H9 (cell line): ENCODE data around the gene VIPR1. TPM values are rescaled to one million over a fixed set of nuclear protein-coding genes. Genes with fewer than 3 reads are reported as not detected.

Source experiments
- DNase-seq: peaks from one replicate; pipeline ENCODE4 v3.0.0-alpha.2; 2017
- H2AFZ ChIP-seq: one replicate; pipeline ENCODE4 v1.6.1; 2013; ENCODE audit warnings: mild to moderate bottlenecking, low read length, control low read depth, moderate library complexity
- H2AK5ac ChIP-seq: 2 replicates; pipeline ENCODE4 v1.6.1; 2013; ENCODE audit warnings: low read length, control low read depth, mixed read lengths; ENCODE audit not compliant: insufficient read length
- H2BK120ac ChIP-seq: one replicate; pipeline ENCODE4 v1.6.1; 2013; ENCODE audit warnings: low read depth, mild to moderate bottlenecking, low read length, control low read depth, inconsistent platforms; ENCODE audit not compliant: poor library complexity, severe bottlenecking
- H2BK12ac ChIP-seq: 2 replicates; pipeline ENCODE4 v1.6.1; 2013; ENCODE audit warnings: low read length, control low read depth, mixed read lengths, low read depth; ENCODE audit not compliant: insufficient read length
- H2BK15ac ChIP-seq: 2 replicates; pipeline ENCODE4 v1.6.1; 2013; ENCODE audit warnings: low read depth, low read length, control low read depth
- H2BK20ac ChIP-seq: one replicate; pipeline ENCODE4 v1.6.1; 2013; ENCODE audit warnings: low read depth, mild to moderate bottlenecking, low read length, control low read depth, inconsistent platforms; ENCODE audit not compliant: poor library complexity, severe bottlenecking
- H2BK5ac ChIP-seq: 2 replicates; pipeline ENCODE4 v1.6.1; 2013; ENCODE audit warnings: low read length, control low read depth, mixed read lengths; ENCODE audit not compliant: insufficient read length
- H3K14ac ChIP-seq: 2 replicates; pipeline ENCODE4 v1.6.1; 2013; ENCODE audit warnings: low read length, control low read depth; ENCODE audit not compliant: insufficient read depth
- H3K18ac ChIP-seq: 2 replicates; pipeline ENCODE4 v1.6.1; 2013; ENCODE audit warnings: low read depth, mild to moderate bottlenecking, mixed read lengths, low read length, control low read depth; ENCODE audit not compliant: insufficient read length
- H3K23ac ChIP-seq: 2 replicates; pipeline ENCODE4 v1.6.1; 2013; ENCODE audit warnings: low read length, control low read depth, mixed read lengths, low read depth; ENCODE audit not compliant: insufficient read length
- H3K23me2 ChIP-seq: 2 replicates; pipeline ENCODE4 v1.6.1; 2013; ENCODE audit warnings: low read depth, mild to moderate bottlenecking, mixed read lengths, low read length, control low read depth; ENCODE audit not compliant: insufficient read length, poor library complexity, severe bottlenecking
- H3K27ac ChIP-seq: 2 replicates; pipeline ENCODE4 v1.5.1; 2013; ENCODE audit warnings: low read length, control low read depth, mixed read lengths, low read depth; ENCODE audit not compliant: insufficient read length
- H3K27me3 ChIP-seq: 2 replicates; pipeline ENCODE4 v1.6.1; 2013; ENCODE audit warnings: low read length, control low read depth, inconsistent platforms; ENCODE audit not compliant: insufficient read depth
- H3K4ac ChIP-seq: 2 replicates; pipeline ENCODE4 v1.6.1; 2013; ENCODE audit warnings: low read depth, mild to moderate bottlenecking, control low read depth, inconsistent platforms, low read length, moderate library complexity
- H3K4me1 ChIP-seq: 2 replicates; pipeline ENCODE4 v1.6.1; 2013; ENCODE audit warnings: low read length, control low read depth, inconsistent platforms; ENCODE audit not compliant: insufficient read depth
- H3K4me2 ChIP-seq: 2 replicates; pipeline ENCODE4 v1.6.1; 2013; ENCODE audit warnings: low read length, control low read depth, mixed read lengths; ENCODE audit not compliant: insufficient read length, insufficient read depth
- H3K56ac ChIP-seq: 2 replicates; pipeline ENCODE4 v1.6.1; 2013; ENCODE audit warnings: low read depth, mild to moderate bottlenecking, mixed read lengths, low read length, control low read depth; ENCODE audit not compliant: insufficient read length
- H3K79me1 ChIP-seq: 2 replicates; pipeline ENCODE4 v1.6.1; 2013; ENCODE audit warnings: low read depth, mild to moderate bottlenecking, moderate library complexity, low read length, control low read depth, inconsistent platforms; ENCODE audit not compliant: insufficient read depth, poor library complexity, severe bottlenecking
- H3K79me2 ChIP-seq: 2 replicates; pipeline ENCODE4 v1.6.1; 2013; ENCODE audit warnings: low read length, control low read depth, inconsistent platforms; ENCODE audit not compliant: insufficient read depth
- H3K9ac ChIP-seq: 2 replicates; pipeline ENCODE4 v1.6.1; 2013; ENCODE audit warnings: low read length, control low read depth, mixed read lengths; ENCODE audit not compliant: insufficient read length; ENCODE audit errors: extremely low read depth
- H3K9me3 ChIP-seq: one replicate; pipeline ENCODE4 v1.6.1; 2013; ENCODE audit warnings: low read depth, low read length, inconsistent platforms; ENCODE audit not compliant: control insufficient read depth
- H3T11ph ChIP-seq: one replicate; pipeline ENCODE4 v1.6.1; 2013; ENCODE audit warnings: mild to moderate bottlenecking, low read length, control low read depth, inconsistent platforms
- H4K20me1 ChIP-seq: one replicate; pipeline ENCODE4 v1.6.1; 2013; ENCODE audit not compliant: control insufficient read depth, insufficient read length, insufficient read depth
- H4K5ac ChIP-seq: 2 replicates; pipeline ENCODE4 v1.6.1; 2013; ENCODE audit warnings: low read depth, mild to moderate bottlenecking, mixed read lengths, low read length, control low read depth; ENCODE audit not compliant: insufficient read length
- H4K8ac ChIP-seq: replicated peaks from 2 replicates; pipeline ENCODE4 v1.6.1; 2013; ENCODE audit warnings: low read length, control low read depth, mixed read lengths, low read depth; ENCODE audit not compliant: insufficient read length
- H4K91ac ChIP-seq: 2 replicates; pipeline ENCODE4 v1.6.1; 2013; ENCODE audit warnings: low read depth, mild to moderate bottlenecking, moderate library complexity, mixed read lengths, low read length, control low read depth; ENCODE audit not compliant: insufficient read length
- H3K27ac Mint-ChIP-seq, 3 experiments: 2 replicates in 2 of 3; 3 replicates in 1 of 3; pipeline ENCODE4 v1.8.0; 2020 to 2021; ENCODE audit warnings: mixed read lengths in 3 of 3, mild to moderate bottlenecking in 1 of 3, moderate library complexity in 1 of 3
- H3K27me3 Mint-ChIP-seq: 2 replicates; pipeline ENCODE4 v1.8.0; 2021; ENCODE audit warnings: low read depth, mild to moderate bottlenecking, moderate library complexity, mixed read lengths
- H3K36me3 Mint-ChIP-seq, 3 experiments: 2 replicates in 2 of 3; 3 replicates in 1 of 3; pipeline ENCODE4 v1.8.0; 2020 to 2021; ENCODE audit warnings: low read depth in 3 of 3, mixed read lengths in 3 of 3; ENCODE audit not compliant: insufficient read depth in 1 of 3
- H3K4me1 Mint-ChIP-seq, 2 experiments: 2 replicates each; pipeline ENCODE4 v1.8.0; 2020; ENCODE audit warnings: mixed read lengths in 2 of 2
- H3K4me3 Mint-ChIP-seq, 2 experiments: 2 replicates in 1 of 2; 3 replicates in 1 of 2; pipeline ENCODE4 v1.8.0; 2020 to 2021; ENCODE audit warnings: mild to moderate bottlenecking in 2 of 2, mixed read lengths in 2 of 2, moderate library complexity in 1 of 2
- H3K9me3 Mint-ChIP-seq, 2 experiments: 2 replicates in 1 of 2; 3 replicates in 1 of 2; pipeline ENCODE4 v1.8.0; 2020; ENCODE audit warnings: mild to moderate bottlenecking in 2 of 2, mixed read lengths in 2 of 2, moderate library complexity in 1 of 2
- WGBS: extraction: QIAGEN DNeasy Blood & Tissue Kit; methylation state at CpG from one replicate; pipeline ENCODE4 v1.1.7; 2013; ENCODE audit warnings: missing lambda C conversion rate, low lambda C conversion rate, mixed read lengths; ENCODE audit not compliant: insufficient read length; ENCODE audit errors: extremely low coverage; 5-methylcytosine and 5-hydroxymethylcytosine counted together
- total RNA-seq: library from RNA; stranded (reverse); gene quantifications from 2 replicates; pipeline ENCODE4 v1.2.1, GENCODE V29; 2021
- TF ChIP-seq, protein P1 (sequence below): fragments of 200-600 bp; sonication (generic); conservative IDR thresholded peaks from 3 replicates; pipeline ENCODE4 v1.8.0; 2021; ENCODE audit warnings: antibody characterized with exemption, mild to moderate bottlenecking

VIPR1 gene
- total RNA-seq, 1 experiment from 2014 or later = 6.5 TPM

GRCh38 chr3:42527368-42527917 lies 25.0 kb downstream of the VIPR1 start:
- Histone ChIP-seq H3K9me3 (no peaks in the 10 kb centered on the region), H3K14ac (no peak overlapping the region), H3K79me2 (no peaks in the 10 kb centered on the region), H3K4me1 (no peaks in the 10 kb centered on the region), H3T11ph (no peak overlapping the region), H3K79me1 (no peaks in the 10 kb centered on the region), H3K18ac (no peak overlapping the region), H2AK5ac (no peak overlapping the region), H2BK120ac (no peak overlapping the region), H4K91ac (no peak overlapping the region), H3K4ac (no peak overlapping the region), H4K20me1 (no peaks in the 10 kb centered on the region), H3K27ac (no peak overlapping the region), H2BK15ac (no peak overlapping the region), H4K5ac (no peak overlapping the region), H2AFZ (no peak overlapping the region), H3K56ac (no peak overlapping the region), H3K9ac (no peak overlapping the region), H2BK20ac (no peak overlapping the region), H3K4me2 (no peak overlapping the region), H4K8ac (no peak overlapping the region), H2BK12ac (no peak overlapping the region), H3K23me2 (no peaks in the 10 kb centered on the region), H3K27me3 (no peaks in the 10 kb centered on the region), H3K23ac (no peak overlapping the region), H2BK5ac (no peak overlapping the region)
- H3K9me3 Mint-ChIP-seq = no peaks in the 10 kb centered on the region
- no peaks in the 10 kb centered on the region for H3K27me3 Mint-ChIP-seq
- TF ChIP-seq, protein P1, sequence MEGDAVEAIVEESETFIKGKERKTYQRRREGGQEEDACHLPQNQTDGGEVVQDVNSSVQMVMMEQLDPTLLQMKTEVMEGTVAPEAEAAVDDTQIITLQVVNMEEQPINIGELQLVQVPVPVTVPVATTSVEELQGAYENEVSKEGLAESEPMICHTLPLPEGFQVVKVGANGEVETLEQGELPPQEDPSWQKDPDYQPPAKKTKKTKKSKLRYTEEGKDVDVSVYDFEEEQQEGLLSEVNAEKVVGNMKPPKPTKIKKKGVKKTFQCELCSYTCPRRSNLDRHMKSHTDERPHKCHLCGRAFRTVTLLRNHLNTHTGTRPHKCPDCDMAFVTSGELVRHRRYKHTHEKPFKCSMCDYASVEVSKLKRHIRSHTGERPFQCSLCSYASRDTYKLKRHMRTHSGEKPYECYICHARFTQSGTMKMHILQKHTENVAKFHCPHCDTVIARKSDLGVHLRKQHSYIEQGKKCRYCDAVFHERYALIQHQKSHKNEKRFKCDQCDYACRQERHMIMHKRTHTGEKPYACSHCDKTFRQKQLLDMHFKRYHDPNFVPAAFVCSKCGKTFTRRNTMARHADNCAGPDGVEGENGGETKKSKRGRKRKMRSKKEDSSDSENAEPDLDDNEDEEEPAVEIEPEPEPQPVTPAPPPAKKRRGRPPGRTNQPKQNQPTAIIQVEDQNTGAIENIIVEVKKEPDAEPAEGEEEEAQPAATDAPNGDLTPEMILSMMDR = no peak
- no peaks in the 10 kb centered on the region; a peak in 1 of 7 replicates for H3K36me3 Mint-ChIP-seq
- no peak overlapping the region for H3K27ac Mint-ChIP-seq
- no peak for DNase-seq
- H3K4me3 Mint-ChIP-seq = no peak overlapping the region
- H3K4me1 Mint-ChIP-seq = no peaks in the 10 kb centered on the region; a peak in 2 of 4 replicates
- WGBS = no CpG with 5 or more reads among the region's 11 CpGs
